GM18498 (cell line): ENCODE results near the gene SRRM4.
"Not testable (repeated sequence)": the region's sequence is repeated elsewhere in the genome, so short reads cannot be mapped to it uniquely, and the experiment has no call there.

Experiments used
- ATAC-seq: cut with Tn5 transposase; IDR thresholded peaks from one replicate; pipeline ENCODE4 v1.9.1; 2021; ENCODE audit warnings: mild to moderate bottlenecking, moderate library complexity; ENCODE audit not compliant: unreplicated experiment

The SRRM4 gene

GRCh38 chr12:119068129-119068856, 87.0 kb downstream of the SRRM4 start:
- ATAC-seq, result no peak

GRCh38 chr12:119069147-119069642, 87.9 kb downstream of the SRRM4 start:
- no peak for ATAC-seq

- no peak for ATAC-seq
Measured at GRCh38 chr12:119071176-119071575, 89.8 kb downstream of the SRRM4 start.

GRCh38 chr12:119071638-119072231, 90.4 kb downstream of the SRRM4 start:
- ATAC-seq, result no peak

GRCh38 chr12:119072440-119072839, 91.1 kb downstream of the SRRM4 start:
- ATAC-seq, result no peak

DNA sequence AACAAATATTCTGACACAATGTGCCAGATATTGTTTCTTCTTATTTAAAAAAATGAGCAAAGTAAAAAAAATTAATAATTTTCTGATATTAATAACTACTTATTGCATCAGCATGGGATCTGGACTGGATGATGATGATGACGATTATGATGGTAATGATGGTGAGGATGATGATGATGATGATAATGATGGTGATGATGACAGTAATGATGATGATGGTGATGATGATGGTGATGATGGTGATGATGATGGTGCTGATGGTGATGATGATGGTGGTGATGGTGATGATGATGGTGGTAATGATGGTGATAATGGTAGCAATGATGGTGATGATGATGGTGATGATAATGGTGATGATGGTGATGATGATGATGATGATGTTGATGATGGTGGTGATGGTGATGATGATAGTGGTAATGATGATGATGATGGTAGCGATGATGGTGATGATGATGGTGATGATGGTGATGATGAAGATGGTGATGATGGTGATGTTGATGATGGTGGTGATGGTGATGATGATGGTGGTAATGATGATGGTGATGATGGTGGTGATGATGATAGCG, 94.0 kb downstream of the SRRM4 start:
- no peak for ATAC-seq

DNA sequence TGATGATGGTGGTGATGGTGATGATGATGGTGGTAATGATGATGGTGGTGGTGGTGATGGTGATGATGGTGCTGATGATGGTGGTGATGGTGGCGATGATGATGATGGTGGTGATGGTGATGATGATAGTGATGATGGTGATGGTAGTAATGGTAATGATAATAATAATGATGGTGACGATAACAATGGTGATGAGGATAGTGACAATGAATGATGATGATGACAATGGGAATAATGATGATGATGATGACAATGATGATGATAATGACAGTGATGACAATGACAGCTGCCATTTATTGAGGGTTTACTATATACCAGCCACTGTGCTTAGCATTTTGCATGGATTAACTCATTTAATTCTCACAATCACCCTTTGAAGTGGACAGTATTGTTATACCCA, 94.6 kb downstream of the SRRM4 start:
- no peak for ATAC-seq

GRCh38 chr12:119079530-119079929, 98.2 kb downstream of the SRRM4 start:
- no peak for ATAC-seq

DNA sequence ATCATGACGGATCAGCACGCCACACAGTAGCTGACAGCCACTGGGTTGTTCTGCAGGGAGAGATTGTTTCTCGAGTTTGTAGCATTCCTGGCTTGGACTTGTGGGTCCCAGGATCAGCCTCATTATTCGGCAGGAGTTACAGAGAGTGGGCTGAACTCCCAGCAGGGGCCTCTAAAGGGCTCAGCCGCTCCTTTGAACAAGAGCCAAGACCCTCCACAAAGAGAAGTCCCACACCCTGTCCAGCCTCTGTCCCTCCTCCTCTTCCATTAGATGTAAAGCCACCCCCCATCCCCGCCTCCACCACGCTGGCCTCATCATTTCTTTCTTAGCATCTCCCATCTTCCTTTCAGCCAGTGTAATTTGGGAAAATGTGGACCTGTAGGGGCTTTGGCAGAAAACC, 100.7 kb downstream of the SRRM4 start:
- ATAC-seq, result no peak

DNA sequence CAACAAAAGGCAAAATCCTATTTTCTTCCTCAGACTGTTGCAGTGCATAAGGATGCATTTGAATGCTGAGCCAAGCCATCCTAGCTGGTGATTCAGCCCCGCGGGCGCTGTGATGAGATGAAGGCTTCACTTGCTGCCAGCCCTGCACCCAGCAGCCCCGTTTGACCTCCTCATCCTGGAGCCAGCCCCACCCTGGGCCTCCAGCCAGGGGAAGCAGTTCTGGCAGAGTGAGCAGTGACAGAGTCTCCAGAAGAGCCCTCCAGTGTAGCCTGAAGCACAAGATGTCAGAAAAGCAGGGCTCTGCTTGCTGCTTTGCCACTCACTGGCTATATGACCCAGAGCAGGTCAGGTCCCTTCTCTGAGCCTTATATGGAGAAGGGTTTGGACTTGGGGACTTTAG, 101.2 kb downstream of the SRRM4 start:
- ATAC-seq, result no peak

- no peak for ATAC-seq
Measured at GRCh38 chr12:119088685-119089379, 107.5 kb downstream of the SRRM4 start.

GRCh38 chr12:119089380-119090013, 108.2 kb downstream of the SRRM4 start:
- ATAC-seq, result no peak

- no peak for ATAC-seq
Measured at GRCh38 chr12:119090276-119090675, 108.9 kb downstream of the SRRM4 start.

DNA sequence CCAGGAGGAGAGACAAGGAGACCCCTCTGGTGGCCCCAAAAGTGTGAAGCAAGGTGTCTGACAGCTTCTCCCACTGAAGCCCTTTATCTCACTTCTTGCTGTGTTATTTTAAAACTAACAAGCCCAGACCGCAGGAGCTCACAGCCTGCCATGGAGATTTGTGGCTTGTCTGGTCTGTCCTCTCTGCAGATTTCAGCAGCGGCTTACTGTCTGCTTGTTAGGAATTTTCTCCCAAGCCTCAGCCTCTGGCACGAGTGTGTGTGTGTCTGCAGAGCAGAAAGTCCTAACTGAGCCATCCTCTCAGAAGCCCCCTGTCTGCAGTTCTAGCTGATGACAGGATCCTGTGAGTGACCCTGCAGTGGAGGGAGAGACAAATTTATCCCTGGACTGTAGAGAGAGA, 109.5 kb downstream of the SRRM4 start:
- ATAC-seq, result no peak

DNA sequence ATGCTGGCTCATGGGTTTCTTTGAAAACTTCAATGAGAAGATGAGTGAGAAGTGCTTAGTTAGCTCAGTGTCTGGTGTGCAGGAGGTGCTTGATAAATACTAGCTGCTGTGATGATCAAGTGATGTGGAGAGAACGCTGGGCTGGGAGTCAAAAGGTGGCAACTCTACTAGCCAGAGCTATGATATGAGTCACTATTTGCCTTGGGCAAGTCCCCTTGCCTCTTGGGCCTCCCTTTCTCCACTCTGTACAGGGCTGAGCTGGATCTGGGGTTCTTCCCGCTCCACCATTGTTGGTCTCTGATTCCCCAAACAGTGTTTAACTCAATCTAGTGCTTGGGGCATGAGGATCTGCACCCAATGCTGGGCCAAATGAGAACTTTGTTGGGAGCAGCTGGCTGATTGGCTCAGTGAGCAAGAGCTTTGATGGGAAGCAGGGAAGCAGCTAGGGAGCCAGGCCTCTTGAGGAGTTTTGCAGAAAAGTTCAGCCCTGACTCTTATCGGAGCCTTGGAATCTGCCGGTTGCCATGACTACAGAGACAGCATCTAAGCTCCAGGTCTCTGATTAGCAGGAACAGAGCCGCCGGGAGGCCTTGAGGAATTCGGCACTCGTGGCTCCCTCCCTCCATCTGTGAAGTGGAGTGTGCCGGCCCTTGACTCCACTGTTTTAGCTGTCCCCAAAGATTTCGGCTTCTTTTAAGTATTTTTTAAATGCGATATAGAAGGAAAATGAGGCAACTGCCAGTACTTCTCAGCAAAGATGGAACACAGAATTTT, 115.3 kb downstream of the SRRM4 start:
- ATAC-seq, result no peak

- ATAC-seq, result no peak
Measured at GRCh38 chr12:119100933-119101332, 119.6 kb downstream of the SRRM4 start.

- ATAC-seq, result no peak
Measured at GRCh38 chr12:119102274-119102673, 120.9 kb downstream of the SRRM4 start.

DNA sequence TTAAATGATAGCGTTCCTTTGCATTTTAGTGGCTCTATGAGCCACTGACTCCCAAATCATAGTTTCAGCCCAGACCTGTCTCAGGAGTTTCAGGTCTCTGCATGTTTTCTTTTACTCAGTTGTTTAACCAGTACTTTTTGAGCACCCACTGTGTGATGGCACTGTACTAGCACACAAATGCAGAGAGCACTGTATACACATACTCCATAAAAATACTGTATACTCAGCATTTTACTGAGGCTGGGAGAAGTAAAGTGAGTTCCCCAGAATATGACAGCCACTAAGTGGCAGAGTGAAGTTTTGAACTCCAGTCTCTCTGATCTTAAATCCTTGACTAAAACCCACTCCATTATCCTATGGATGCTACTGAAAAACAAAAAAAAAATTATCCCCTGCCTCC, 121.4 kb downstream of the SRRM4 start:
- no peak for ATAC-seq

DNA sequence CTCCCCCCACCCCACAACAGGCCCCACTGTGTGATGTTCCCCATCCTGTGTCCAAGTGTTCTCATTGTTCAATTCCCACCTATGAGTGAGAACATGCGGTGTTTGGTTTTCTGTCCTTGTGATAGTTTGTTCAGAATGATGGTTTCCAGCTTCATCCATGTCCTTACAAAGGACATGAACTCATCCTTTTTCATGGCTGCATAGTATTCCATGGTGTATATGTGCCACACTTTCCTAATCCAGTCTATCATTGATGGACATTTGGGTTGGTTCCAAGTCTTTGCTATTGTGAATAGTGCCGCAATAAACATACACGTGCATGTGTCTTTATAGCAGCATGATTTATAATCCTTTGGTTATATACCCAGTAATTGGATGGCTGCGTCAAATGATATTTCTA, 123.6 kb downstream of the SRRM4 start:
- ATAC-seq, result not testable (repeated sequence)

DNA sequence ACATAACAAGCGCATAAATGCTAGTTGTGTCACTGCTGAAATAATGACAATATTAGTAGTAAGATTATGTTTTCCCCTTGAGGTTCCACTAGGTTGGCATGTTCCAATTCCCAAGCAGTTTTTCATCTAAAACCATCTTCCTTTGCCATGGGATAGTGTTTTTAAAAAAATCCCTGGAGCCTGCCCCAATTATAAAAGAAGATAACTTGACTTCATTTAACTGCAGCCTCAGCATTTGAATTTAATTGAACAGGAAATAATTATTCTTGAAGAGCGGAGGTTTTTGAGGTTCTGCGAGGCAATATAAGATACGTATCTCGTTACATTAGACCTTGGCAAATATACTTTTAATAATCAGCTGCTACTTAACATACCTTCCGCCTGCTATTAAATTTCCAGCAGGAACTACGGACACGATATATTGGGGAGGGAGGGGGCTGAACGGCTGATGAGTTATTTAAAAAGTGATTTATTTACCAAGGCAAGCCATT, 132.2 kb downstream of the SRRM4 start:
- no peak for ATAC-seq
